C4-2B (cell line): ENCODE measurements around the gene GRID1.

Experiments used
- ZFX ChIP-seq: fragments of 450-650 bp; IDR thresholded peaks from 2 replicates; pipeline ENCODE4 v1.6.1; 2017
- TF ChIP-seq, protein P1 (sequence below): fragments of 450-650 bp; conservative IDR thresholded peaks from 2 replicates; pipeline ENCODE4 v1.5.1; 2017; ENCODE audit warnings: mild to moderate bottlenecking

DNA sequence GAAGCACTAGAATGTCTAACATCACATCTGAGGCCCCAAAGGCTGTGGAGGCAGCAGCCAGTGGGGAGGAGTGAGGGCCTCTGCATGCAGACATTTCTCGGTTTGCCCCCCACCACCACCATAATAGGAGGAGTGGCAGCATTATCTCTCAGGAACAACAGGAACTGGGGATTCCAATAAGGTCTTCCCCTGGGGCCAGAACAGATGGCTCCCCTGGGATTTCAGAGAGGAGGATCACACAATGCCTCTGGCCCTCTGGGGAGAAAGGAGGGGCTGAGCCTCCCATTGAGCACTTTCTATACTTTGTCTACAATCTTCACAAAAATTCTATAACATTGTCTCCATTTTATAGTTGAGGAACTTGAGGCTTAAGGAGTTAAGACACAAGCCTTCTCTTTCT lies 61.1 kb downstream of the GRID1 start:
- TF ChIP-seq, protein P1, sequence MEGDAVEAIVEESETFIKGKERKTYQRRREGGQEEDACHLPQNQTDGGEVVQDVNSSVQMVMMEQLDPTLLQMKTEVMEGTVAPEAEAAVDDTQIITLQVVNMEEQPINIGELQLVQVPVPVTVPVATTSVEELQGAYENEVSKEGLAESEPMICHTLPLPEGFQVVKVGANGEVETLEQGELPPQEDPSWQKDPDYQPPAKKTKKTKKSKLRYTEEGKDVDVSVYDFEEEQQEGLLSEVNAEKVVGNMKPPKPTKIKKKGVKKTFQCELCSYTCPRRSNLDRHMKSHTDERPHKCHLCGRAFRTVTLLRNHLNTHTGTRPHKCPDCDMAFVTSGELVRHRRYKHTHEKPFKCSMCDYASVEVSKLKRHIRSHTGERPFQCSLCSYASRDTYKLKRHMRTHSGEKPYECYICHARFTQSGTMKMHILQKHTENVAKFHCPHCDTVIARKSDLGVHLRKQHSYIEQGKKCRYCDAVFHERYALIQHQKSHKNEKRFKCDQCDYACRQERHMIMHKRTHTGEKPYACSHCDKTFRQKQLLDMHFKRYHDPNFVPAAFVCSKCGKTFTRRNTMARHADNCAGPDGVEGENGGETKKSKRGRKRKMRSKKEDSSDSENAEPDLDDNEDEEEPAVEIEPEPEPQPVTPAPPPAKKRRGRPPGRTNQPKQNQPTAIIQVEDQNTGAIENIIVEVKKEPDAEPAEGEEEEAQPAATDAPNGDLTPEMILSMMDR: no peak
- no peak for TF ChIP-seq ZFX
